Aorta (tissue), 5 donors: Measurements from ENCODE around the gene ETFRF1. TPM values are rescaled to one million over a fixed set of nuclear protein-coding genes. Genes with fewer than 3 reads are reported as not detected.

ENCODE experiments used
- ATAC-seq: fragments of 200-7000 bp; cut with Tn5 transposase; one replicate; pipeline ENCODE4 v1.9.1; 2022; ENCODE audit warnings: moderate library complexity; ENCODE audit not compliant: low FRiP score
- DNase-seq, 2 donors: peaks; one replicate each; pipeline ENCODE4 v3.0.0-alpha.2; 2020
- H3K27ac ChIP-seq, 2 donors: one replicate each; pipeline ENCODE4 v1.5.1; 2013; ENCODE audit warnings: low read length in 2 of 2, mild to moderate bottlenecking in 2 of 2, moderate library complexity in 2 of 2, control low read depth in 1 of 2, inconsistent platforms in 1 of 2, low read depth in 1 of 2
- H3K27me3 ChIP-seq, 2 donors: one replicate each; pipeline ENCODE4 v1.6.1; 2013; ENCODE audit warnings: control low read depth in 1 of 2, low read length in 1 of 2, mild to moderate bottlenecking in 1 of 2, moderate library complexity in 1 of 2; ENCODE audit not compliant: insufficient read depth in 2 of 2, control insufficient read depth in 1 of 2
- H3K36me3 ChIP-seq, 2 donors: one replicate each; pipeline ENCODE4 v1.6.1; 2013; ENCODE audit warnings: control low read depth in 1 of 2, low read length in 1 of 2, mild to moderate bottlenecking in 1 of 2; ENCODE audit not compliant: insufficient read depth in 2 of 2, control insufficient read depth in 1 of 2
- H3K4me1 ChIP-seq, 2 donors: one replicate each; pipeline ENCODE4 v1.6.1; 2013; ENCODE audit warnings: low read length in 2 of 2, control low read depth in 1 of 2, mild to moderate bottlenecking in 1 of 2, moderate library complexity in 1 of 2; ENCODE audit not compliant: insufficient read depth in 2 of 2, control insufficient read depth in 1 of 2
- H3K4me3 ChIP-seq, 2 donors: one replicate each; pipeline ENCODE4 v1.5.1; 2013; ENCODE audit warnings: low read length in 2 of 2, control low read depth in 1 of 2, mild to moderate bottlenecking in 1 of 2
- H3K9me3 ChIP-seq: one replicate; pipeline ENCODE4 v1.6.1; 2013; ENCODE audit warnings: mild to moderate bottlenecking, low read length; ENCODE audit not compliant: control insufficient read depth
- WGBS, 2 donors: extraction: QIAGEN DNeasy Blood & Tissue Kit; methylation state at CpG; one replicate each; pipeline ENCODE4 v1.1.7; 2013; 5-methylcytosine and 5-hydroxymethylcytosine counted together
- intact Hi-C, 2 donors: fragments of 100-400 bp; cut with DNase I; formaldehyde crosslinking; loops; one replicate each; pipeline versions ENCODE4 v1.14.2 to v1.15.0; 2022
- polyA plus RNA-seq, 2 donors: library from polyadenylated mRNA; stranded (reverse); fragments of 200-250 nt; gene quantifications; one replicate each; pipeline ENCODE4 v1.2.3, GENCODE V29; 2013
- total RNA-seq, 2 donors: library from RNA; stranded (reverse); fragmentation: NEBNext Ultra II Directional; extraction: Animal tissue kit (Norgen Biotek cat#: 25700); gene quantifications; one replicate each; pipeline ENCODE4 v1.2.1, GENCODE V29; 2021
- donor health status: healthy with polysubstance abuse.
- donor health status: Bipolar disorder and iron deficiency.
- donor health status: DM: no; HTN: no; CAD: no.
- donor health status: DM: no; HTN: no; CAD: no.
- donor health status: DM: yes; HTN: yes; CAD: no.

Gene ETFRF1
- total and polyA plus RNA-seq, 4 donors, result 21.3 to 41.9 (median 30.1) TPM

- Histone ChIP-seq H3K36me3 (no peaks in the 10 kb centered on the region), H3K9me3 (no peaks in the 10 kb centered on the region), H3K27ac (no peak overlapping the region), H3K4me1 (no peaks in the 10 kb centered on the region), H3K4me3 (no peak overlapping the region), H3K27me3 (no peaks in the 10 kb centered on the region)
- WGBS, 2 donors, result 46 to 94% methylated on average over 2 of the region's 2 CpGs
- no peak for DNase-seq
- ATAC-seq, result no peak
- intact Hi-C loops, result no loop called here
Observed at GRCh38 chr12:25184132-25184531, 10.9 kb upstream of the ETFRF1 start.

- H3K27ac ChIP-seq, result no peak overlapping the region
- H3K4me3 ChIP-seq, result no peak overlapping the region
- intact Hi-C loops, result no loop called here
- WGBS, 2 donors, result 70 to 96% methylated on average over 4 of the region's 4 CpGs
- no peaks in the 10 kb centered on the region for H3K36me3 ChIP-seq
- DNase-seq (no peak), ATAC-seq (no peak)
- H3K9me3 ChIP-seq, result no peaks in the 10 kb centered on the region
- H3K4me1 ChIP-seq, result no peaks in the 10 kb centered on the region
- H3K27me3 ChIP-seq, result no peaks in the 10 kb centered on the region
Observed at GRCh38 chr12:25186038-25186787, 8.8 kb upstream of the ETFRF1 start.

- H3K4me1 ChIP-seq, result no peaks in the 10 kb centered on the region
- no peaks in the 10 kb centered on the region for H3K9me3 ChIP-seq
- 83 to 90% methylated on average over 3 of the region's 3 CpGs for WGBS, 2 donors
- no peaks in the 10 kb centered on the region for H3K27me3 ChIP-seq
- H3K4me3 ChIP-seq, result no peak overlapping the region
- intact Hi-C loops, result no loop called here
- H3K36me3 ChIP-seq, result no peaks in the 10 kb centered on the region
- DNase-seq, result no peak
- no peak overlapping the region for H3K27ac ChIP-seq
- ATAC-seq, result no peak
Observed at GRCh38 chr12:25186788-25187402, 8.1 kb upstream of the ETFRF1 start.

GRCh38 chr12:25187781-25188180 is 7.3 kb upstream of the ETFRF1 start:
- Histone ChIP-seq H3K27ac (no peak overlapping the region), H3K4me1 (no peaks in the 10 kb centered on the region), H3K36me3 (no peaks in the 10 kb centered on the region), H3K9me3 (no peaks in the 10 kb centered on the region), H3K4me3 (no peak overlapping the region), H3K27me3 (no peaks in the 10 kb centered on the region)
- no peak for DNase-seq
- intact Hi-C loops, result no loop called here
- ATAC-seq, result no peak
- WGBS, 2 donors, result 55 to 57% methylated on average over 2 of the region's 2 CpGs

GRCh38 chr12:25189656-25190055 is 5.4 kb upstream of the ETFRF1 start:
- H3K4me1 ChIP-seq, result no peaks in the 10 kb centered on the region
- H3K4me3 ChIP-seq, result no peak overlapping the region
- no peak for ATAC-seq
- no peak overlapping the region for H3K27ac ChIP-seq
- H3K9me3 ChIP-seq, result no peaks in the 10 kb centered on the region
- H3K27me3 ChIP-seq, result no peaks in the 10 kb centered on the region
- no peaks in the 10 kb centered on the region for H3K36me3 ChIP-seq
- DNase-seq, result no peak
- intact Hi-C loops, result no loop called here

- Histone ChIP-seq H3K4me3 (no peak overlapping the region), H3K36me3 (no peaks in the 10 kb centered on the region), H3K27ac (no peak overlapping the region), H3K27me3 (no peaks in the 10 kb centered on the region), H3K9me3 (no peaks in the 10 kb centered on the region), H3K4me1 (no peaks in the 10 kb centered on the region)
- WGBS, 2 donors, result 96 to 97% methylated on average over 6 of the region's 6 CpGs
- DNase-seq (no peak), ATAC-seq (no peak)
- intact Hi-C loops, result no loop called here
Observed at GRCh38 chr12:25190793-25191192, 4.2 kb upstream of the ETFRF1 start.

- H3K4me3 ChIP-seq, result peak overlapping the region in 1 of 2 donors; percentile 65
- intact Hi-C loops, result no loop called here
- DNase-seq, result no peak
- no peak for ATAC-seq
- H3K27me3 ChIP-seq, result no peaks in the 10 kb centered on the region
- H3K27ac ChIP-seq, result no peak overlapping the region
- peaks cover 0 to 1% of the 10 kb centered on the region in 2 donors for H3K4me1 ChIP-seq
- no peaks in the 10 kb centered on the region for H3K36me3 ChIP-seq
- no peaks in the 10 kb centered on the region for H3K9me3 ChIP-seq
- 11 to 14% methylated on average over 1 of the region's 1 CpG for WGBS, 2 donors
Observed at GRCh38 chr12:25194214-25194613, 823 bp upstream of the ETFRF1 start.

GRCh38 chr12:25194722-25195055 is 348 bp upstream of the ETFRF1 start:
- Histone ChIP-seq H3K9me3 (no peaks in the 10 kb centered on the region), H3K4me1 (peaks cover 0 to 1% of the 10 kb centered on the region in 2 donors), H3K4me3 (peak overlapping the region; percentile 65 to 70), H3K27me3 (no peaks in the 10 kb centered on the region), H3K27ac (peak overlapping the region in 1 of 2 donors; percentile 79), H3K36me3 (no peaks in the 10 kb centered on the region)
- intact Hi-C loops, result no loop called here
- ATAC-seq (peak; percentile 2), DNase-seq (no peak)
- WGBS, 2 donors, result 6 to 7% methylated on average over 11 of the region's 11 CpGs

- no peak overlapping the region for H3K27ac ChIP-seq
- DNase-seq, result no peak
- no peaks in the 10 kb centered on the region for H3K36me3 ChIP-seq
- H3K4me3 ChIP-seq, result no peak overlapping the region
- WGBS, 2 donors, result 60% methylated on average over 2 of the region's 2 CpGs
- H3K9me3 ChIP-seq, result no peaks in the 10 kb centered on the region
- ATAC-seq, result no peak
- intact Hi-C loops, result no loop called here
- peaks cover 0 to 1% of the 10 kb centered on the region in 2 donors for H3K4me1 ChIP-seq
- no peaks in the 10 kb centered on the region for H3K27me3 ChIP-seq
Observed at GRCh38 chr12:25197608-25198007, 2.6 kb downstream of the ETFRF1 start.
